HCT116 (cell line): ENCODE results near the gene CDK4. TPM values are rescaled to one million over a fixed set of nuclear protein-coding genes. Genes with fewer than 3 reads are reported as not detected.

Experiments
- ATAC-seq: fragments of 200-7000 bp; cut with Tn5 transposase; 2 replicates; pipeline ENCODE4 v1.9.1; 2020; ENCODE audit warnings: mild to moderate bottlenecking, moderate library complexity
- BruUV-seq: library from RNA; stranded (reverse); fragments of 400-500 nt; replicated peaks from 2 replicates; lab custom pipeline; 2021; lab: Mats Ljungman, UMichigan
- CTCF ChIA-PET: fragments of 300-600 bp; sonication (Branson Sonifier 250); formaldehyde crosslinking; loops from one replicate; lab custom pipeline; 2021; ENCODE audit warnings: antibody characterized with exemption; lab: Charles Lee
- POLR2A ChIA-PET: fragments of 300-600, 350-600 bp; sonication (Branson Sonifier 250); formaldehyde crosslinking; loops from one replicate; lab custom pipeline; 2021; ENCODE audit warnings: antibody characterized with exemption; lab: Charles Lee
- RAD21 ChIA-PET, 2 experiments: fragments of 300-600 bp; sonication (Branson Sonifier 250); formaldehyde crosslinking; loops; one replicate each; lab custom pipeline; 2023; ENCODE audit warnings: low total read pairs in 2 of 2; ENCODE audit not compliant: uncharacterized antibody in 2 of 2, unreplicated experiment in 2 of 2, low non-redundant PET in 1 of 2; lab: Charles Lee
- DNase-seq: peaks from one replicate; pipeline ENCODE4 v3.0.0-alpha.2; 2010; ENCODE audit warnings: low read depth, low spot score
- H2AFZ ChIP-seq: fragments of 200-600 bp; shearing (Covaris generic), sonication (generic); 2 replicates; pipeline ENCODE4 v1.6.1; 2017; ENCODE audit warnings: low read depth, mixed run types, mixed read lengths, antibody characterized with exemption, low read length; ENCODE audit not compliant: poor library complexity, severe bottlenecking
- H3K27ac ChIP-seq: 2 replicates; pipeline ENCODE4 v1.5.1; 2012; ENCODE audit warnings: low read depth, low read length
- H3K27me3 ChIP-seq: fragments of 200-600 bp; sonication (generic); 2 replicates; pipeline ENCODE4 v1.6.1; 2016; ENCODE audit warnings: mixed run types, low read length, mixed read lengths; ENCODE audit not compliant: insufficient read depth
- H3K36me3 ChIP-seq, 2 experiments: fragments of 200-500 bp in 1 of 2; fragments of 200-600 bp in 1 of 2; sonication (Bioruptor generic) in 1 of 2; sonication (generic) in 1 of 2; 2 replicates each; pipeline versions ENCODE4 v1.5.1 to v1.6.1; 2014 to 2016; ENCODE audit warnings: low read length in 2 of 2, inconsistent platforms in 1 of 2, mixed read lengths in 1 of 2, mixed run types in 1 of 2; ENCODE audit not compliant: insufficient read depth in 2 of 2, control insufficient read depth in 1 of 2
- H3K4me1 ChIP-seq, 2 experiments: fragments of 200-600 bp in 1 of 2; sonication (generic) in 1 of 2; 2 replicates each; pipeline versions ENCODE4 v1.5.1 to v1.6.1; 2012 to 2017; ENCODE audit warnings: low read length in 2 of 2, inconsistent platforms in 1 of 2, mild to moderate bottlenecking in 1 of 2, mixed read lengths in 1 of 2, mixed run types in 1 of 2, moderate library complexity in 1 of 2; ENCODE audit not compliant: insufficient read depth in 2 of 2, control insufficient read depth in 1 of 2
- H3K4me2 ChIP-seq: fragments of 200-600 bp; sonication (generic); 2 replicates; pipeline ENCODE4 v1.6.1; 2017; ENCODE audit warnings: mixed run types, low read length, mixed read lengths
- H3K4me3 ChIP-seq, 2 experiments: fragments of 200-600 bp in 1 of 2; sonication (generic) in 1 of 2; replicated peaks in 1 of 2; 2 replicates each; pipeline ENCODE4 v1.5.1; 2011 to 2016; ENCODE audit warnings: low read length in 2 of 2, control low read depth in 1 of 2, low read depth in 1 of 2, mild to moderate bottlenecking in 1 of 2, mixed read lengths in 1 of 2, mixed run types in 1 of 2
- H3K79me2 ChIP-seq: fragments of 200-600 bp; sonication (generic); 2 replicates; pipeline ENCODE4 v1.6.1; 2017; ENCODE audit warnings: mild to moderate bottlenecking, mixed run types, low read length, moderate library complexity, mixed read lengths; ENCODE audit not compliant: insufficient read depth
- H3K9ac ChIP-seq: fragments of 200-600 bp; sonication (generic); 2 replicates; pipeline ENCODE4 v1.6.1; 2016; ENCODE audit warnings: low read length, mixed read lengths
- H3K9me2 ChIP-seq: fragments of 200-600 bp; sonication (generic), shearing (Covaris generic); 2 replicates; pipeline ENCODE4 v1.6.1; 2017; ENCODE audit warnings: mixed run types, mild to moderate bottlenecking, moderate library complexity; ENCODE audit not compliant: insufficient read depth
- H3K9me3 ChIP-seq, 2 experiments: fragments of 200-500 bp in 1 of 2; fragments of 200-600 bp in 1 of 2; sonication (Bioruptor generic) in 1 of 2; sonication (generic) in 1 of 2; 2 replicates each; pipeline ENCODE4 v1.6.1; 2014 to 2017; ENCODE audit warnings: low read length in 2 of 2, mixed read lengths in 2 of 2, inconsistent platforms in 1 of 2, low read depth in 1 of 2, mild to moderate bottlenecking in 1 of 2, mixed run types in 1 of 2, moderate library complexity in 1 of 2; ENCODE audit not compliant: control insufficient read depth in 1 of 2, insufficient read depth in 1 of 2
- H4K20me1 ChIP-seq: fragments of 200-600 bp; sonication (generic), shearing (Covaris generic); 2 replicates; pipeline ENCODE4 v1.6.1; 2017; ENCODE audit warnings: mixed run types, mild to moderate bottlenecking, moderate library complexity; ENCODE audit not compliant: insufficient read depth
- CEBPB ChIP-seq: IDR thresholded peaks from 2 replicates; pipeline ENCODE4 v1.6.1; 2012; ENCODE audit warnings: low read depth
- CTCF ChIP-seq, 3 experiments: fragments of 200-600 bp in 1 of 3; sonication (generic) in 1 of 3; IDR thresholded peaks in 2 of 3; conservative IDR thresholded peaks in 1 of 3; 2 replicates each; pipeline ENCODE4 v1.5.1; 2012 to 2017; ENCODE audit warnings: low read depth in 2 of 3, low read length in 2 of 3, antibody characterized with exemption in 1 of 3, borderline replicate concordance in 1 of 3, control low read depth in 1 of 3, mild to moderate bottlenecking in 1 of 3, mixed read lengths in 1 of 3, mixed run types in 1 of 3, moderate library complexity in 1 of 3; ENCODE audit not compliant: insufficient read depth in 1 of 3
- ELF1 ChIP-seq: IDR thresholded peaks from 2 replicates; pipeline ENCODE4 v1.6.1; 2012; ENCODE audit warnings: low read depth, borderline replicate concordance
- EZH2 ChIP-seq: fragments of 200-600 bp; sonication (generic); IDR thresholded peaks from 2 replicates; pipeline ENCODE4 v1.6.1; 2017; ENCODE audit warnings: antibody characterized with exemption, mixed run types
- EZH2phosphoT487 ChIP-seq: fragments of 200-600 bp; IDR thresholded peaks from 2 replicates; pipeline ENCODE4 v1.6.1; 2018; ENCODE audit warnings: antibody characterized with exemption, borderline replicate concordance
- JUND ChIP-seq: IDR thresholded peaks from 2 replicates; pipeline ENCODE4 v1.6.1; 2012
- MAX ChIP-seq: IDR thresholded peaks from 2 replicates; pipeline ENCODE4 v1.6.1; 2012
- POLR2A ChIP-seq: IDR thresholded peaks from 2 replicates; pipeline ENCODE4 v1.7.0; 2011; ENCODE audit warnings: borderline replicate concordance; ENCODE audit not compliant: insufficient read depth, insufficient read length; ENCODE audit errors: extremely low read depth
- POLR2AphosphoS5 ChIP-seq: IDR thresholded peaks from 2 replicates; pipeline ENCODE4 v1.6.1; 2011; ENCODE audit warnings: mild to moderate bottlenecking, low read depth, low read length, moderate library complexity
- RAD21 ChIP-seq: IDR thresholded peaks from 2 replicates; pipeline ENCODE4 v1.6.1; 2012; ENCODE audit warnings: low read depth, mild to moderate bottlenecking
- REST ChIP-seq: IDR thresholded peaks from 2 replicates; pipeline ENCODE4 v1.6.1; 2012; ENCODE audit warnings: low read depth
- SIN3A ChIP-seq: IDR thresholded peaks from 2 replicates; pipeline ENCODE4 v1.6.1; 2012; ENCODE audit warnings: low read depth
- SP1 ChIP-seq: IDR thresholded peaks from 2 replicates; pipeline ENCODE4 v1.6.1; 2012; ENCODE audit warnings: low read depth
- SRF ChIP-seq: IDR thresholded peaks from 2 replicates; pipeline ENCODE4 v1.6.1; 2012; ENCODE audit warnings: low read depth
- TCF7L2 ChIP-seq: IDR thresholded peaks from 2 replicates; pipeline ENCODE4 v1.7.0; 2011; ENCODE audit warnings: borderline replicate concordance, inconsistent platforms; ENCODE audit not compliant: insufficient read depth, insufficient read length; ENCODE audit errors: extremely low read depth
- YY1 ChIP-seq: IDR thresholded peaks from 2 replicates; pipeline ENCODE4 v1.6.1; 2011; ENCODE audit warnings: low read length, low read depth, moderate library complexity, mild to moderate bottlenecking; ENCODE audit not compliant: insufficient replicate concordance; ENCODE audit errors: extremely low read depth
- intact Hi-C: fragments of 100-400 bp; cut with micrococcal nuclease; formaldehyde crosslinking; loops from 2 replicates; pipeline ENCODE4 v1.10.0; 2022
- total RNA-seq: library from RNA; stranded (reverse); gene quantifications from one replicate; pipeline ENCODE4 v1.2.1, GENCODE V29; 2021; ENCODE audit not compliant: unreplicated experiment
- TF ChIP-seq, protein P1 (sequence below): IDR thresholded peaks from 2 replicates; pipeline ENCODE4 v1.6.1; 2011; ENCODE audit warnings: mild to moderate bottlenecking, low read length, moderate library complexity; ENCODE audit not compliant: insufficient replicate concordance; ENCODE audit errors: extremely low read depth
- TF ChIP-seq, protein P2 (sequence below): IDR thresholded peaks from 2 replicates; pipeline ENCODE4 v1.6.1; 2012

Gene CDK4
- total RNA-seq, 1 experiment from 2014 or later: 206 TPM

GRCh38 chr12:57735952-57736740 lies 16.0 kb downstream of the CDK4 start:
- Histone ChIP-seq H3K4me1 (peaks cover 0 to 3% of the 10 kb centered on the region in 2 experiments; a peak in 1 of 4 replicates), H3K27me3 (no peaks in the 10 kb centered on the region), H3K27ac (no peak overlapping the region), H3K9me2 (no peaks in the 10 kb centered on the region), H3K9ac (no peak overlapping the region), H3K36me3 (peaks cover 0 to 8% of the 10 kb centered on the region in 2 experiments; a peak in 3 of 4 replicates), H4K20me1 (no peaks in the 10 kb centered on the region), H3K79me2 (no peaks in the 10 kb centered on the region), H2AFZ (no peak overlapping the region), H3K4me3 (no peak overlapping the region), H3K4me2 (no peak overlapping the region)
- POLR2A ChIA-PET: no interaction called here
- DNase-seq: no peak
- CTCF ChIA-PET: no interaction called here
- no peak for ATAC-seq
- intact Hi-C loops: no loop called here
- RAD21 ChIA-PET: no interaction called here
- no TSS peak for BruUV-seq
- TF ChIP-seq YY1 (no peak), EZH2 (no peak), ELF1 (no peak), SP1 (no peak), REST (no peak), CTCF (IDR thresholded peaks at IDR 0.05 in 2 of 3, conservative IDR thresholded peaks at IDR 0.05 in 1 of 3; ENCODE audit: borderline replicate concordance in 1 of 3, insufficient read depth in 1 of 3, low read depth in 2 of 3, low read length in 2 of 3) (no peak), POLR2A (no peak), JUND (no peak), TCF7L2 (no peak), CEBPB (no peak), EZH2phosphoT487 (no peak), RAD21 (no peak), POLR2AphosphoS5 (no peak), SIN3A (no peak), SRF (no peak), MAX (no peak)
- TF ChIP-seq, protein P1, sequence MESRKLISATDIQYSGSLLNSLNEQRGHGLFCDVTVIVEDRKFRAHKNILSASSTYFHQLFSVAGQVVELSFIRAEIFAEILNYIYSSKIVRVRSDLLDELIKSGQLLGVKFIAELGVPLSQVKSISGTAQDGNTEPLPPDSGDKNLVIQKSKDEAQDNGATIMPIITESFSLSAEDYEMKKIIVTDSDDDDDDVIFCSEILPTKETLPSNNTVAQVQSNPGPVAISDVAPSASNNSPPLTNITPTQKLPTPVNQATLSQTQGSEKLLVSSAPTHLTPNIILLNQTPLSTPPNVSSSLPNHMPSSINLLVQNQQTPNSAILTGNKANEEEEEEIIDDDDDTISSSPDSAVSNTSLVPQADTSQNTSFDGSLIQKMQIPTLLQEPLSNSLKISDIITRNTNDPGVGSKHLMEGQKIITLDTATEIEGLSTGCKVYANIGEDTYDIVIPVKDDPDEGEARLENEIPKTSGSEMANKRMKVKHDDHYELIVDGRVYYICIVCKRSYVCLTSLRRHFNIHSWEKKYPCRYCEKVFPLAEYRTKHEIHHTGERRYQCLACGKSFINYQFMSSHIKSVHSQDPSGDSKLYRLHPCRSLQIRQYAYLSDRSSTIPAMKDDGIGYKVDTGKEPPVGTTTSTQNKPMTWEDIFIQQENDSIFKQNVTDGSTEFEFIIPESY: no peak
- TF ChIP-seq, protein P2, sequence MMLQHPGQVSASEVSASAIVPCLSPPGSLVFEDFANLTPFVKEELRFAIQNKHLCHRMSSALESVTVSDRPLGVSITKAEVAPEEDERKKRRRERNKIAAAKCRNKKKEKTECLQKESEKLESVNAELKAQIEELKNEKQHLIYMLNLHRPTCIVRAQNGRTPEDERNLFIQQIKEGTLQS: no peak
- TF ChIP-seq, all 23 proteins: peak for 0
- H3K9me3 ChIP-seq: no peaks in the 10 kb centered on the region
